ENCODE results near the gene GSG1.
A peak's percentile ranks its signal among the peaks of the same experiment; 100 is the strongest.

- TF ChIP-seq CTCF (IDR thresholded peaks at IDR 0.05) (peak; percentile 50), ZFX (IDR thresholded peaks at IDR 0.05; ENCODE audit: borderline replicate concordance) (no peak)
Observed at GRCh38 chr12:13044002-13044905, 59.2 kb downstream of the GSG1 start, which contains the start of gene FAM234B.

All from 22Rv1 (cell line).